ENCODE measurements around the gene NEUROD2.
A peak's percentile ranks its signal among the peaks of the same experiment; 100 is the strongest.

The NEUROD2 gene

GRCh38 chr17:39647256-39647655 lies 39.5 kb upstream of the NEUROD2 start:
- Histone ChIP-seq H2BK5ac (ENCODE audit: low read depth, low read length, poor library complexity, severe bottlenecking) (no peak overlapping the region), H4K8ac (ENCODE audit: low read length) (no peak overlapping the region), H3K36me3 (ENCODE audit: control insufficient read depth in 1 of 2, insufficient read depth in 2 of 2, low read depth in 1 of 2, low read length in 2 of 2) (peaks cover 7 to 20% of the 10 kb centered on the region in 2 experiments), H3K27ac (ENCODE audit: low read length, poor library complexity, severe bottlenecking) (no peak overlapping the region), H3K9ac (ENCODE audit: low read length) (no peak overlapping the region), H3K23ac (ENCODE audit: low read length in 2 of 2) (no peak overlapping the region), H2AK5ac (ENCODE audit: low read length, severe bottlenecking) (no peak overlapping the region), H3K4me1 (ENCODE audit: control insufficient read depth, insufficient read depth, low read depth, low read length) (peaks cover 37% of the 10 kb centered on the region), H4K91ac (ENCODE audit: low read length) (no peak overlapping the region), H2BK12ac (ENCODE audit: low read length in 2 of 2) (no peak overlapping the region), H2BK120ac (ENCODE audit: low read depth, low read length) (no peak overlapping the region), H2AFZ (ENCODE audit: low read depth, low read length) (no peak overlapping the region), H3K4ac (ENCODE audit: low read depth in 1 of 2, low read length in 2 of 2) (no peak overlapping the region), H2BK15ac (ENCODE audit: low read depth, poor library complexity, severe bottlenecking) (no peak overlapping the region), H3K14ac (ENCODE audit: low read length in 2 of 2) (no peak overlapping the region), H3K18ac (ENCODE audit: low read depth in 1 of 2, low read length in 2 of 2) (no peak overlapping the region), H3K4me2 (ENCODE audit: low read length, poor library complexity, severe bottlenecking) (no peak overlapping the region), H3K4me3 (ENCODE audit: insufficient read depth in 1 of 2, low read depth in 1 of 2, low read length in 2 of 2) (no peak overlapping the region), H3K27me3 (ENCODE audit: control insufficient read depth in 1 of 2, insufficient read depth in 1 of 2, low read length in 2 of 2) (no peaks in the 10 kb centered on the region), H3K9me3 (ENCODE audit: control insufficient read depth, low read length) (no peaks in the 10 kb centered on the region), H3K79me1 (replicated peaks; ENCODE audit: low read length, poor library complexity, severe bottlenecking) (peaks cover 44% of the 10 kb centered on the region)
- DNase-seq, result no peak
- 77% methylated on average over 5 of the region's 5 CpGs for WGBS

- Histone ChIP-seq H3K9ac (ENCODE audit: low read length) (no peak overlapping the region), H2BK120ac (ENCODE audit: low read depth, low read length) (no peak overlapping the region), H2BK5ac (ENCODE audit: low read depth, low read length, poor library complexity, severe bottlenecking) (no peak overlapping the region), H3K14ac (ENCODE audit: low read length in 2 of 2) (no peak overlapping the region), H3K9me3 (ENCODE audit: control insufficient read depth, low read length) (no peaks in the 10 kb centered on the region), H2AK5ac (ENCODE audit: low read length, severe bottlenecking) (no peak overlapping the region), H3K23ac (ENCODE audit: low read length in 2 of 2) (no peak overlapping the region), H4K91ac (ENCODE audit: low read length) (no peak overlapping the region), H3K4me3 (ENCODE audit: insufficient read depth in 1 of 2, low read depth in 1 of 2, low read length in 2 of 2) (no peak overlapping the region), H3K36me3 (ENCODE audit: control insufficient read depth in 1 of 2, insufficient read depth in 2 of 2, low read depth in 1 of 2, low read length in 2 of 2) (peaks cover 3 to 17% of the 10 kb centered on the region in 2 experiments), H2AFZ (ENCODE audit: low read depth, low read length) (no peak overlapping the region), H3K27me3 (ENCODE audit: control insufficient read depth in 1 of 2, insufficient read depth in 1 of 2, low read length in 2 of 2) (no peaks in the 10 kb centered on the region), H2BK15ac (ENCODE audit: low read depth, poor library complexity, severe bottlenecking) (no peak overlapping the region), H4K8ac (ENCODE audit: low read length) (no peak overlapping the region), H3K4me1 (ENCODE audit: control insufficient read depth, insufficient read depth, low read depth, low read length) (peaks cover 48% of the 10 kb centered on the region), H2BK12ac (ENCODE audit: low read length in 2 of 2) (peak overlapping the region in 1 of 2 experiments; percentile 67), H3K4ac (ENCODE audit: low read depth in 1 of 2, low read length in 2 of 2) (no peak overlapping the region), H3K27ac (ENCODE audit: low read length, poor library complexity, severe bottlenecking) (no peak overlapping the region), H3K4me2 (ENCODE audit: low read length, poor library complexity, severe bottlenecking) (no peak overlapping the region), H3K79me1 (replicated peaks; ENCODE audit: low read length, poor library complexity, severe bottlenecking) (peaks cover 34% of the 10 kb centered on the region), H3K18ac (ENCODE audit: low read depth in 1 of 2, low read length in 2 of 2) (no peak overlapping the region)
- peak; percentile 71 for DNase-seq
- 53% methylated on average over 4 of the region's 4 CpGs for WGBS
Observed at GRCh38 chr17:39643271-39643670, 35.6 kb upstream of the NEUROD2 start.

GRCh38 chr17:39642291-39643074 lies 34.8 kb upstream of the NEUROD2 start:
- no peak overlapping the region for H3K27ac ChIP-seq (ENCODE audit: low read length, poor library complexity, severe bottlenecking)
- H4K8ac ChIP-seq (ENCODE audit: low read length), result peak overlapping the region; percentile 25
- H3K4me1 ChIP-seq (ENCODE audit: control insufficient read depth, insufficient read depth, low read depth, low read length), result peaks cover 54% of the 10 kb centered on the region
- no peak overlapping the region for H3K18ac ChIP-seq (ENCODE audit: low read depth in 1 of 2, low read length in 2 of 2)
- H2BK120ac ChIP-seq (ENCODE audit: low read depth, low read length), result no peak overlapping the region
- H2BK5ac ChIP-seq (ENCODE audit: low read depth, low read length, poor library complexity, severe bottlenecking), result no peak overlapping the region
- H3K9me3 ChIP-seq (ENCODE audit: control insufficient read depth, low read length), result no peaks in the 10 kb centered on the region
- H3K23ac ChIP-seq (ENCODE audit: low read length in 2 of 2), result no peak overlapping the region
- H3K4ac ChIP-seq (ENCODE audit: low read depth in 1 of 2, low read length in 2 of 2), result no peak overlapping the region
- H3K4me2 ChIP-seq (ENCODE audit: low read length, poor library complexity, severe bottlenecking), result no peak overlapping the region
- H3K27me3 ChIP-seq (ENCODE audit: control insufficient read depth in 1 of 2, insufficient read depth in 1 of 2, low read length in 2 of 2), result no peaks in the 10 kb centered on the region
- H3K36me3 ChIP-seq (ENCODE audit: control insufficient read depth in 1 of 2, insufficient read depth in 2 of 2, low read depth in 1 of 2, low read length in 2 of 2), result peaks cover 3 to 17% of the 10 kb centered on the region in 2 experiments
- peaks cover 41% of the 10 kb centered on the region for H3K79me1 ChIP-seq (replicated peaks; ENCODE audit: low read length, poor library complexity, severe bottlenecking)
- H3K9ac ChIP-seq (ENCODE audit: low read length), result no peak overlapping the region
- H3K14ac ChIP-seq (ENCODE audit: low read length in 2 of 2), result peak overlapping the region in 1 of 2 experiments; percentile 63
- peak overlapping the region; percentile 50 for H2AK5ac ChIP-seq (ENCODE audit: low read length, severe bottlenecking)
- no peak for DNase-seq
- H3K4me3 ChIP-seq (ENCODE audit: insufficient read depth in 1 of 2, low read depth in 1 of 2, low read length in 2 of 2), result peak overlapping the region in 1 of 2 experiments; percentile 14
- H2BK12ac ChIP-seq (ENCODE audit: low read length in 2 of 2), result peak overlapping the region in 1 of 2 experiments; percentile 34
- 83% methylated on average over 9 of the region's 9 CpGs for WGBS
- H2BK15ac ChIP-seq (ENCODE audit: low read depth, poor library complexity, severe bottlenecking), result no peak overlapping the region
- H4K91ac ChIP-seq (ENCODE audit: low read length), result no peak overlapping the region
- H2AFZ ChIP-seq (ENCODE audit: low read depth, low read length), result no peak overlapping the region

- no peaks in the 10 kb centered on the region for H3K27me3 ChIP-seq (ENCODE audit: control insufficient read depth in 1 of 2, insufficient read depth in 1 of 2, low read length in 2 of 2)
- no peak overlapping the region for H2AFZ ChIP-seq (ENCODE audit: low read depth, low read length)
- 91% methylated on average over 4 of the region's 7 CpGs for WGBS
- no peak overlapping the region for H2BK15ac ChIP-seq (ENCODE audit: low read depth, poor library complexity, severe bottlenecking)
- no peak overlapping the region for H2BK12ac ChIP-seq (ENCODE audit: low read length in 2 of 2)
- no peak overlapping the region for H2BK5ac ChIP-seq (ENCODE audit: low read depth, low read length, poor library complexity, severe bottlenecking)
- H3K18ac ChIP-seq (ENCODE audit: low read depth in 1 of 2, low read length in 2 of 2), result no peak overlapping the region
- H4K91ac ChIP-seq (ENCODE audit: low read length), result no peak overlapping the region
- no peak overlapping the region for H3K9ac ChIP-seq (ENCODE audit: low read length)
- no peak overlapping the region for H3K14ac ChIP-seq (ENCODE audit: low read length in 2 of 2)
- no peak overlapping the region for H3K4me2 ChIP-seq (ENCODE audit: low read length, poor library complexity, severe bottlenecking)
- no peak overlapping the region for H4K8ac ChIP-seq (ENCODE audit: low read length)
- H3K4me3 ChIP-seq (ENCODE audit: insufficient read depth in 1 of 2, low read depth in 1 of 2, low read length in 2 of 2), result no peak overlapping the region
- peaks cover 39% of the 10 kb centered on the region for H3K79me1 ChIP-seq (replicated peaks; ENCODE audit: low read length, poor library complexity, severe bottlenecking)
- peaks cover 3 to 13% of the 10 kb centered on the region in 2 experiments for H3K36me3 ChIP-seq (ENCODE audit: control insufficient read depth in 1 of 2, insufficient read depth in 2 of 2, low read depth in 1 of 2, low read length in 2 of 2)
- H3K23ac ChIP-seq (ENCODE audit: low read length in 2 of 2), result no peak overlapping the region
- no peak overlapping the region for H3K4ac ChIP-seq (ENCODE audit: low read depth in 1 of 2, low read length in 2 of 2)
- H3K4me1 ChIP-seq (ENCODE audit: control insufficient read depth, insufficient read depth, low read depth, low read length), result peaks cover 54% of the 10 kb centered on the region
- H3K9me3 ChIP-seq (ENCODE audit: control insufficient read depth, low read length), result no peaks in the 10 kb centered on the region
- no peak overlapping the region for H2BK120ac ChIP-seq (ENCODE audit: low read depth, low read length)
- no peak for DNase-seq
- no peak overlapping the region for H3K27ac ChIP-seq (ENCODE audit: low read length, poor library complexity, severe bottlenecking)
- no peak overlapping the region for H2AK5ac ChIP-seq (ENCODE audit: low read length, severe bottlenecking)
Observed at GRCh38 chr17:39641883-39642282, 34.2 kb upstream of the NEUROD2 start.

Data from mesenchymal stem cell (in vitro differentiated cells and primary cell).